Measurements from ENCODE around the gene ZDHHC14.

DNA sequence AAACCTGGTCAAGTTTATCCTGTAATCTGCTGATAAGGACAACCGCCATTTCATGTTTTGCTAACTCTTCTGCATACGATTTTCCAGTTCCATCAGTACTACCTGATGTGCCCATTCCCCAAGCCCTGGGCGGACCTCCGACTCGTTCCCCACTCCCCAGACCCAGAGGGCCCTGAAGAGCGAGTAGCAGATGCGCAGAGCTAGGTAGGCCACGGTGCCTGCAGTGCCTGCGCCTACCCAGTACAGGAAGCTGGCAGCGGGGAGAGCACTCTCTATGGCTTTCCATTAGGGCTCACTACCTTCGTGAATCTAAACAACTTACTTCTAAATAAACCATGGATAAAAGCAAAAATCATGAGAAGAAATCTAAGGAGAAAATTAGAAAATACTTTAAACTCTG, 14.3 kb upstream of the ZDHHC14 start:
- no peak for TF ChIP-seq POLR2A (IDR thresholded peaks at IDR 0.05; ENCODE audit: low read length)
- no peak for TF ChIP-seq GATA1 (IDR thresholded peaks at IDR 0.05; ENCODE audit: low read depth, low read length)
